A172 (cell line): ENCODE data around the gene PRKN. TPM values are rescaled to one million over a fixed set of nuclear protein-coding genes. Genes with fewer than 3 reads are reported as not detected.
"Not testable (repeated sequence)": the region's sequence is repeated elsewhere in the genome, so short reads cannot be mapped to it uniquely, and the experiment has no call there.

Experiments
- DNase-seq: peaks from one replicate; pipeline ENCODE4 v3.0.0-alpha.2; 2015; ENCODE audit warnings: low spot score
- total RNA-seq: library from RNA; depleted of rRNA; stranded (reverse); fragments of >200 nt; shearing (Covaris generic); gene quantifications from 2 replicates; pipeline ENCODE4 v1.2.3, GENCODE V29; 2014

PRKN gene
- total RNA-seq, 1 experiment from 2014 or later = 0.43 TPM

- DNase-seq = no peak
These were observed 188.9 kb downstream of the PRKN start for GRCh38 chr6:162538643-162539064.

DNA sequence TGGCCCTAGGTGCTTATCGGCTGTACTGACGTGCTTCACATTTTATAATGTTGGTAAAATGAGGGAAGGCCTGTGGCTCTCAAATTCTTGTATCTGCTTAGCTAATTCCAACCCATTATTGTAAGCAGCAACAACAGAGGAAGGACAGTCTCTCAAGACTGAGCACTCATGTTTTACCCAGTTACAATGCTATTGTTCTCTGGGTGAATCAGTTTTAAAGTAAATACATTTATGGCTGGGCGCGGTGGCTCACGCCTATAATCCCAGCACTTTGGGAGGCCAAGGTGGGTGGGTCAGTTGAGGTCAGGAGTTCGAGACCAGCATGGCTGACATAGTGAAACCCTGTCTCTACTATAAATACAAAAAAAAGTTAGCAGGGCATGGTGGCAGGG is 194.6 kb downstream of the PRKN start:
- DNase-seq = no peak

GRCh38 chr6:162532283-162533008 is 195.1 kb downstream of the PRKN start:
- DNase-seq = no peak

DNA sequence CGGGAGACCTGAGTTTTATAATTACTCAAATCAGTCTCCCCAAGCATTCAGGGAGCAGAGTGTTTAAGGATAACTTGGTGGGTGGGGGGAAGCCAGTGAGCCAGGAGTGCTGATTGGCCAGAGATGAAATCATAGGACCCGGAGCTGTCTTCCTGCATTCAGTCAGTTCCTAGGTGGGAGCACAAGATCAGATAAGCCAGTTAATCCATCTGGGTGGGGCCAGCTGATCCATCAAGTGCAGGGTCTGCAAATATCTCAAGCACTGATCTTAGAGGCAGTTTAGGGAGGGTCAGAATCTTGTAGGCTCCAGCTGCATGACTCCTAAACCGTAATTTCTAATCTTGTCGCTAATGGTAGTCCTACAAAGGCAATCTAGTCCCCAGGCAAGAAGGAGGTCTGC is 196.2 kb downstream of the PRKN start:
- DNase-seq = not testable (repeated sequence)

GRCh38 chr6:162528538-162528937 is 199.0 kb downstream of the PRKN start:
- DNase-seq = no peak

GRCh38 chr6:162526960-162527359 is 200.6 kb downstream of the PRKN start:
- no peak for DNase-seq

DNA sequence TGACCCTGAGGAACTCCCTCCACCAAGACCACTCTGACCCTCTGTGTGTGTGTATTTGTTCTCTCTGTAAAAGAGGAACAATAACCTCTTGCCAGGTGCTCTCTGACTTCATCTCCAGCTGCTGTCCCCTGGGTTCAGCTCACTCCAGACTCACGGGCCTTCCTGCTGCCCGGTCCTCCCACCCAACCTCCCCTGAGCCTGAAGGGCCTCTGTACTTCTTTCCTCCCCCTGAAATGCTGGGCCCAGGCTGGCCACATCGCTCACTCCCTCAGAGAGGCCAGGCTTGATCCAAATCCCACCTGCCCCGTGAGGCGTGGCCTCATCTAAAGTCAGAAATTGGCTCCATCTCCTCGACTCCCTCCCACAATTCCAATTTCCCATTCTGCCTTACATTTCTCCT is 202.4 kb downstream of the PRKN start:
- no peak for DNase-seq

DNA sequence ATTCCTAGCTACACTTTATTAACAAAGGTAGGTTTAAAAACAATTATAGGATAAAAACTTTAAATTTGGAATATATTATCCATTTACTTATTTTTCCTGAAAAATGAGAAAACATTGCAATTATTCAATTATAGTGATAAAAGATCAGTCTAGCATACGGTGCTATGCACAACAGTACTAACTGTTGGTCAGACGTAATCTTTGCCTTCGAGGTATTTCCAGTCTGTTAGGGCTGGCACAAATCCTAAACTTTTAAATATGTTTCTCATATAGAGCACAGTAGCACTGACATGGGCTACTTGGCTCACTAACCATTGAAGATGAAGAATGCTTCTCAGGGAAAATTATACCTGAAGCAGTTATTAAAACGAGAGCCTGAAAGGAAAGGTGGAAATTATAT is 214.8 kb downstream of the PRKN start:
- DNase-seq = no peak

DNA sequence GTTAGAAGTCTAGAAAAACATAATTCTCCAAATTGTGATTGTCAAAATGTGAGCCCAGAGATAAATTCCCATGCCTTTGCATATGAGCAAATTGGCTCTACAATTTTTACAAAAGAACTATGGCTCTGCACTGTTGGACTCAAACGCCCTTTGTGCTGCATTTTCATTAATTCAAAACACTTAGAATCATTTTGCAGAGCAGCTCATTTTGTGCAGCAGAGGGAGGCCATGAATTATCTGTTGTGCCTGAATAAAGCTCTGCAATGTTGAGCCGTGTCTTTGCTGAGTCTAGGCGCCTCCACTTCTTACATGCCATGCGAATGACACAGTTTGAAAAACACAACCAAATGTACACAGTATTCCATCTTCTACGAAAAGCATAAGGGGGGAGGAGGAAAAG is 230.2 kb downstream of the PRKN start:
- DNase-seq = no peak

- no peak for DNase-seq
These were observed 233.6 kb downstream of the PRKN start for GRCh38 chr6:162493917-162494316.

- no peak for DNase-seq
These were observed 235.9 kb downstream of the PRKN start for GRCh38 chr6:162491637-162492036.

DNA sequence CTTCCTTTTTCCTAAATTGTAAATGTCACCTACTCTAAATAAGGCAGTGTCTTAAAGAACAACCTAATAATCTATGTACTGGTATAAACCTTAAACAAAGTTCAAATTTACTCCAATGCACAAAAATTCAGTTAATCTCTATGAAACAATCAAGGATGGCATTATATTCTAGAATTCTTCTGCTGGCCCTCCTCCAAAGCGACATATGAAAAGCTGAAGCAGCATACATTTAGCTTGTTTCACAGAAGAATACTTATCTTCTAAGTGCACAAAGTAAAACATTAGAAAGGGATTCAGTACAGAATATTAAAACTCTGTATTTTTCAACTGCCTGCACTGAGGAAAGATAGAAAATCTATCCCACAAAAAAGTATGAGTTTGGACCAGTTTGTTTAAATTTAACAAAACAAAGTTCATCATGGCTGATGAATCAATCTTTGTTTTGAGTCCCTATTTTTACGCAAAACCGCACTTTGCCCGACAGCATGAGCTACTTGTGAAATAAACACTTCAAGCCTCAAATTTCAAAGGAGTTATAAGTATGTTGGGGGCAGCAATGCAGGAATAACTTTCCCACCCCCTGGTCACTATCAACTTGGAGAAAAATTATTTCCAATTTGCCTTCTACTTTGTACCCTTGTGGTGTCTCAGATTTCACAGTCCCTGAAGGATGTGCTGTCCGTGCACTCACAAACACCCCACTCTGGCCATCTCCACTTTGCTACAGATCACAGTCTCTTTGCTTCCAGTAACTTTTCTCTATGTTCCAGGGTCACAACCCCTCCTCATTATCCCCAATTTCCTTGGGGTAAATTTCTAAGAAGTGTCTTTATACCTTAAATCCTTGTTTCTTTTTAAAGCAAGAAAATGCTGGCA is 238.2 kb downstream of the PRKN start:
- DNase-seq = no peak

- no peak for DNase-seq
These were observed 239.1 kb downstream of the PRKN start for GRCh38 chr6:162488444-162488843.

GRCh38 chr6:162485464-162485863 is 242.1 kb downstream of the PRKN start:
- no peak for DNase-seq

DNA sequence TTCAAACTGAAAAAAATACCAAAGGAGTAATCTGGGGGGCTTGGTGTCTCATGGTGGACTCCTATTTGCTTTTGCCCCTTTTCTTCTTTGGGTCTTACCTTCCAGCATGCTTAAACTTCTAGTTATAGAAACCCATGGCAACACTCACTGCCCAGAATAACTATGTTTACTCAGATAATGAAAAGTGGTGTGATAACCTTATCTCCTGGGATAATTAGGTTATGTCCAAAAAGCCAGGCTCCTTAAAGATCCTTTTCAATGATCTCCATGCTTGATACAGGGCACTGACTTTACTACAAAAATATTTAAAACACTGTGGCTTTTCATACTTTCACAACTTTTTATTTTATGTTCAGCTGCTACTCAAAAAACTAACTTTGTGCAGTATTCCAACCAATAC is 245.6 kb downstream of the PRKN start:
- no peak for DNase-seq

GRCh38 chr6:162481320-162481719 is 246.2 kb downstream of the PRKN start:
- DNase-seq = no peak

- DNase-seq = no peak
These were observed 249.3 kb downstream of the PRKN start for GRCh38 chr6:162478192-162478671.

DNA sequence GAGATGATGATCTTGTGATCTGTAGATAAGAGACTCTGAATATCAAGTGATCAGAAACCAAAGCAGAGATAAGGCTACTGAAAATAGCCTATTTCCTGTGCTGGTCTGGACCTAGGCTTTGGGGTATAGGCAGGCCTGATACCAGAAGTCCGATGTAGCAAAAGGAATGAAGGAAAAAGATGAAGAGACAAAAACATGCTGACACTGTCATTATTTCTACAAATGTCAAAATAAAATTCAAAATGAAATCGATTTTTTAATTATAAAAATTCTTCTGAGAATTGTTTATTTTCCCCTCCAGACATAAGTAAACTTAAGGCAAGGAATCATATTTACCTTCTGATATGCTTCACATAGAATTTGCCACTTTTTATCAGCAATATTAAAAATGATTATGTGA is 252.8 kb downstream of the PRKN start:
- DNase-seq = no peak

DNA sequence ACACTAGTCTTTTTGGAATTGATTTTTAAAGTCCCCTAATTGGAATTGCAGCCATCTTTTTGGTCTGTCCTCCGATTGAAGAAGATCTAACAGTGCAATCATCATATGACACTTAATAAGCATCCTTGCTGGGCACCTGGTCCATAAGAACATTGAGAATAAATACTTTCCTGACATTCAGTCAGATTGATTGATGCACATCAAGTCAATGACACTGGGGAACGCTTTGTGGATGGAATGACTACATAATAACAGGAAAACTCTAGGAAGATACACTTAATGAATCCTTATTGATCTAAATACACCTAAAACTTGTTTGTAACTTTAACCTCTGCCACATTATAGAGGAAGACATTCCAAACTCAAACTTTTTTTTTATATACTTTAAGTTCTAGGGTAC is 255.7 kb downstream of the PRKN start:
- no peak for DNase-seq

- no peak for DNase-seq
These were observed 259.2 kb downstream of the PRKN start for GRCh38 chr6:162468326-162468725.

DNA sequence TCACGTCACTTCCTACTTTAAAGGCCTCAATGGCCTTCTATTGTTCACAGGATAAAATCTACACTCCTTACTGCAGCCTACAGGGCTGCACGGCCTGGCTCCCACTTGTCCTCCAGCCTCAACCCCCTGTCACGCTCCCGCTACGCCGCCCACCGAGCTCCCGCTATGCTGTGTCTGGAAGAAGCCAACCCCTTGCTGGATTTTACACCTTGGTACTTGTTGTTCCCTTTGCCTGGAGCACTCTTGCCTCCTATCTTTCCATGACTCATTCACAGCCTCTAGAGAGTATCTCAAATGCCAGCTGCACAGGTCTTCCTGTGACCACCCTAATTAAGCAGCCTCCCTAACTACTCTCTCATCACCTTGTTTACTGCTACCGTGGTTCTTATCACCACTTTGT is 259.9 kb downstream of the PRKN start:
- DNase-seq = no peak

- DNase-seq = no peak
These were observed 264.0 kb downstream of the PRKN start for GRCh38 chr6:162463576-162463975.

GRCh38 chr6:162459985-162460384 is 267.6 kb downstream of the PRKN start:
- DNase-seq = no peak
